ENCODE data around the gene DNAH8.

The DNAH8 gene

DNA sequence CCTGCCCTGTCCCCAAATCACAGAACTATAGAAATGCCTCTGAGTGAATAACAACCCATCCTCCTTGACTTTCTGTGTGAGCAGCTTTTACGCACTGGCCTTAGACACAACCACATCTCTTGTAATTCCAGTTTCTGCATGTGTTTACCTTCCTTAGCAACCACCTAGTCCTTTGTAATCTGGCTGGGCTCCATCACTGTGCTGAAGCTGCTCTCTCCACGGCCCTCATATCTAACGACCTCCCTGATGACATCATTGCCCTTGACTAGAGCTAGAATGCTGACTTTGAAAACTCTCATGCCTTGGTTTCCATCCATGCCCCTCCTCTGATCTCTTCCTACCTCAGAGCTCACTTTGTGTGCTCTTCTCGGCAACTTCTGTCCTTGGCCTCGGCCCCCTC is 303.0 kb downstream of the DNAH8 start:
- no peak for DNase-seq (ENCODE audit: low spot score)

GRCh38 chr6:39020136-39020535 is 305.0 kb downstream of the DNAH8 start:
- DNase-seq (ENCODE audit: low spot score), result no peak

DNA sequence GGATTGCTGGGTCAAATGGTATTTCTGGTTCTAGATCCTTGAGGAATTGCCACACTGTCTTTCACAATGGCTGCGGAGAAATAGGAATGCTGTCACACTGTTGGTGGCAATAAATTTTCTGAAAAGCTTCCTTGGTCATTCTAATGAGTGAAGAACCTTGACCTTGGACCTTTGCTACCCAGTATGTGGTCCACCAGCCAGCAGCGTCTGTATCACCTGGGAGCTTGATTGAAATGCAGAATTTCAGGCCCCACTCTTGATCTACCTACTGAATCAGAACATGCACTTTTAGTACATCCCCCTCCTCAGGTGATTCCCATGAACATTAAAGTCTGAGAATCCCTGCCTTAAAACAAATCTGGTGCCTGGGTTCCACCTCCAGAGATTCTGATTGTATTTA is 305.9 kb downstream of the DNAH8 start:
- DNase-seq (ENCODE audit: low spot score), result no peak

- no peak for DNase-seq (ENCODE audit: low spot score)
Measured at GRCh38 chr6:39021779-39022178, 306.7 kb downstream of the DNAH8 start.

DNA sequence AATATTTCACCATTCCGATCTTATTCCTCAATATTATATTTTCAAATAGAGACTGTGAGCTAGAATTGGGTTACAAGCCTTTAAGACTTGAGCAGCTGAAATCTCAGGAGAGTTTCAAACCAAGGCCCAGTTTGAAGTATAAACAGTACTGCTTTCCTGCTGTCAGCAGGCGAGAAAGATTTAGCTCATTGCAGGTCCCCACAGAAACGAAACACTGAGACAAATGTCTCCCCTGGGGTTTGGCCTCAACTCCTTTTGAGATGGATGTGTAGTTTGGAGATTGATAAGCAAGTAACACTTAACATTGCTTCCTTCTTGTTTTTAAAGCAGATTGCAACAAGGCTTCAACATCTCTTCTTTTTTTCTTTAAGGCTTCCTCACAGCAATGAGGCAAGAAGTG is 311.1 kb downstream of the DNAH8 start:
- no peak for DNase-seq (ENCODE audit: low spot score)

GRCh38 chr6:39029156-39030011 is 314.3 kb downstream of the DNAH8 start:
- DNase-seq (ENCODE audit: low spot score), result no peak

DNA sequence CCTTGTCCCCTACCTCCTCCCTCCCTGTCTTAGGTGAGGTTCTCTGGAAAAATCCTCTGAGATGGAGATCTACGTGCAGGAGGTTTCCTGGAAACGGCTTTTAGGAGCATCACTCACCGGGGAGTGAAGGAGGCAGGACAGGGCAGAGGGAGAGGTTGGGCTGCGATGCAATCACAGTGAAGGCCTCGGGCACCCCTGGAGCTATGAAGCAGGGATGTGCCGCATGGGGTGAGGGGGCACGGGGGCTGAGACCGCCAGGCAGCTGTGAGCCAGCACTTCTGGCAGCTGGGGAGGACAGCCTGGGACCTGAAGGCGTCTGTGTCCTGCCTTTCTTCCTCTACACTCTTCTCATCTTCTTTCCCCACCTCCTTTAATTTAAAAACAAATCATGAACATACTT is 320.6 kb downstream of the DNAH8 start:
- DNase-seq (ENCODE audit: low spot score), result no peak

GRCh38 chr6:39037082-39037508 is 322.0 kb downstream of the DNAH8 start:
- no peak for DNase-seq (ENCODE audit: low spot score)

DNA sequence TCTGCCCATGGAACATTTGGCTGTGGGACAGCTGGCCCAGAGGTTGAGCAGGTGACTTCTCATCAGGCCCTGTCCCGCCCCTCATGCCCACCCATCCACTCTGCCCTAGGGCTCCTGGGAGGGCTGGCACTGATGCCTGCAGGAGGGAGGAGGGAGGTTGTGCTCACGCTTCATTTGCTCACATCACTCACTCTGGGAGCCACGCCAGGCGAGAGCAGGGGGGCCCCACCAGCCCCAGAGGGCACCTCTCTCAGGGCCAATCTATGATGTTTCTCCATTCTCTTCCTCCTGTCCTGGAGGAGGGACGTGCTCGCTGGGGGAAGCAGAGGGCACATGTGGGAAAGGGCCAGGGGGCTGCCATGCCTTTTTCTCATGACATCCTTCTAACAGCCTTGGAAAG is 322.6 kb downstream of the DNAH8 start:
- no peak for DNase-seq (ENCODE audit: low spot score)

DNA sequence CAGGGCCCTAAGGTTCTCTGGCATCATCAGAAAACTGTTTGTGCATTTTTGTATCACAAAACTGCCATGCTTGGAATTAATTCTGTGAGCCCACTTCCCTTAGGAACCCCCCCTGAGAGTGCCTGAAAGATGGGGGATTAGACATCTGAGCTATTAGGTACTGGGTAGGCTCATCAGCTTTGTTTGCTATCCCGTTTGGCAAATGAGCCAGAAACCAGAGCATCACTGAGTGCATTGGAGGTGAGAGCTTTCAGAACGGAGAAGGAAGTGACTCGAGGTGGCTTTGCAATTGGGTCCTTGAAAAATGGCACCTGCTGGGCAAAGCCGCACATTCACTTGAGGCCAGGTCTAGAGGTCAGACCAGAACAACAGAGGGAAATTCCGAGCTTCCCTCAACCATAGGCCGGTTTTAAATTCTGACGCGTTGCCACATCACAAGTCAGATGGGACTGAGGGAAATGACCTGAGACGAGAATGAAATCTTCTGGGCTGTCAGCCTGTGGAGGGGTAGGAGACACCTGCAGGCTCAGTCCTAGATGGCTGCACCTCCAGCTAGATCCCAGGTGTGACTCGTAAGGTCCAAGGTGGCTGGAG is 325.1 kb downstream of the DNAH8 start:
- no peak for DNase-seq (ENCODE audit: low spot score)

DNA sequence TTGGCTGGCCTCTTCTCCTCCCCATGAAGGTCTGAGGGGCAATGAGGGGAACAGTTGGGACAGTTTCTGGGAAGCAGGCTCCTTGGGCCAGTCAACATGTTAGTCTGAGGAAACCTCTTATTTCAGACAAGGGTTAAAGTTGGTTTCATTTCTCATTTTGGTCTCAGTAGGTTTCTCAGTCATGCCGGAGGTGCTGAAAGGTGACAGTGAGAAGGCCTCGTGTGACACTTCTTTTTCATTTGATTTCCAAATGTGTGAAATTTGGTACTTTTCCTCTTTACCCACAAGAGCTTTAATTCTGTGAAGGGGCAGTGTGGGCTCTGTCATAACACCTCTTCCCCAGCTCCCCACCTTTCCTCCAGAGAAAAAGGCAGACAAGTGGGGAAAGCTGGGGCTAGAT is 326.0 kb downstream of the DNAH8 start:
- DNase-seq (ENCODE audit: low spot score), result no peak

DNA sequence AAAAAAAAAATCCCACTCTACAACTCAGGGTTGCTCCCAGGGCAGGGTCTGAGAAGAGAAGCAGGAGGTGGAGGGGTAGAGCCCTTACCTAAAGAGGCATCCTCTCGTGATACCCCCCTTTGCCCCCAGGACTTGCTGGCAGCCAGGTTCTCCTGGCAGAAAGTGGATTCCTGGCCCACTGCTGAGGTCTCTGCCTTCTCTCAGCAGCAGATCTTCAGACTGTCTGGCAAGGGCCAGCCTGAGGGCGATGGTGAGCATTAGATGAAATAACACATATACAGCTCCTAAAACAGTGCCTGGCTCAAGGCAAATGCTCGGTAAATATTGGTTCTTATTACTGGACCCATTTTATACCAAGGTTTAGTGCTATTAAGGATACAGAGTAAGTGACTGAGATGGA is 328.7 kb downstream of the DNAH8 start:
- no peak for DNase-seq (ENCODE audit: low spot score)

DNA sequence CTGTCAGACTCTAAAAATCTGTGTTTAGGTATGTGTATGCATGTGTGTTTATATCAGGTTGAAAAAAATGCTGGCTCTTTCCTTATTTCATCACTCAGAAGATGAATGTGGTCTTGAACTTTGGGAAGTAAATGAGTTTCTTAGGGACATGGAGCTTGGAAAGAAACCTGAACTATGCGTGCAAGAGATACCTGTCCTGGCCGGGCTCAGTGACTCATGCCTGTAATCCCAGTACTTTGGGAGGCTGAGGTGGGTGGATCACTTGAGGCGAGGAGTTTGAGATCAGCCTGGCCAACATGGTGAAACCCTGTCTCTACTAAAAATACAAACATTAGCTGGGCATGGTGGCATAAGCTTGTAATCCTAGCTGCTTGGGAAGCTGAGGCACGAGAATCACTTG is 329.1 kb downstream of the DNAH8 start:
- DNase-seq (ENCODE audit: low spot score), result no peak

GRCh38 chr6:39047434-39048327 is 332.6 kb downstream of the DNAH8 start:
- DNase-seq (ENCODE audit: low spot score), result no peak

- no peak for DNase-seq (ENCODE audit: low spot score)
Measured at GRCh38 chr6:39048481-39049399, 333.6 kb downstream of the DNAH8 start, which contains the start of gene GLP1R. TSS of gene GLP1R (plus strand) at chr6:39048781. CDS start at chr6:39048841, 60 bp downstream.

DNA sequence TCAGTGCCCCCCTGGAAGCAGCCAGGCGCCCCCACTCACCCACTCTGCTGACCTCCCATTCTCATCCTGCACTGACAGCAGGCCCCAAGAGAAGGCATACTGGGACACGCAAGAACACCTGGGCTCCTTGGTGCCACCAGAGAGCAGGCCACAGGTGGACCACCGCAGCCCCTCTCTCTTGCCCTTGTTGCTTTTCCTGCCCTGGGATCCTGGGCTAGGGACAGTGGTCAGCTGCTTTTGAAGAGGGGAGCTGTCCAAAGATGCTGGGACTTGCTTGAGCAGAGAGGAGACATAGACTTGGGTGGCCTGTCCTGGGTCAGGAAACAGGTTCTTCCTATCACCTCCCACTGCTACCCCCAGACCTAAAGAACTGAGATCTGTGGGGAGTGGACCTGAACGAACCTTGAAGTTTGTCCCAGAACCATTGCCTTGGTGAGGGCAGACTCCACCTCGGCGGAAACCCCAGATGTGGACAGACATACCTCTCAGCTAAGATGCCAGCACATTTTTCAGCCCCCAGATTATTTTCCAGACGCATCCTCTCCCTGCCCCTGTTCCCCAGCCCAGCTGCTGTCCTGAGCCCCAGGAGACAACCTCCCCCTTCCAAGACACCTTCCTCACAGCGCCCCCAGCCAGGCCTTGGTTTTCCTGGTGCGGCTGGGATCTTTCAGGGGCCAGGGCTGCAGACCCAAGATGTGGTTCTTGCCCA is 334.6 kb downstream of the DNAH8 start:
- DNase-seq (ENCODE audit: low spot score), result no peak

DNA sequence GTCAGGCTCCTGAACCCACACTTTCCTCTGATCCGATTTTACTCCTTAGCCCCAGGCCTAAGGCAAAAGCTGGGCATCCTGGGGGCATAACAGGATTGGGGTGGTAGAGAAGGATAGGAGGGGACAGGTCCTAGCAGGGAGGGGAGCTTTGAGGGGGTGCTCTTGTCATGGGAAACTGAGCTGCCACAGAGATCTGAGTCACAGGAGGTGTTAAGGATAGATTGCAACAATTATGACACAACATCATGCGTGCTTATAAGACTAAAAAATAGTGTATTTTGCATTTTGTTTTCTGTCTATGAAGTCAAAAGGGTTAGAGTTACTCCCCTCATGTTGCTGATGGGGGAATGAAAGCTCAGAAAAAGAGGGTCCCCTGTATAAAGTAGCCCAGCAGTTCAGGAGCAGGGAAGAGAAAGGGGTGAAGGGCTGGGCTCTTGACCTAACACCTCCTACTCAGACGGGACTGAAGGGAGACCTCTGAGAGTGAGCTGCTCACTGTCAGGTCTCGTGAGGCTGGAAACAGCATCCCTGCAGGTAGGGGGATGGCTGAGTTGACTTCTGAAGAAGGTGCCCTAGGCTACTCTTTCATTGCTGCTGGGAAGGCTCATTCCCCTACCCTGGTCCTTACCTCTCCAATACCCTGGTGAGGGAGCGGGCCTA is 335.5 kb downstream of the DNAH8 start:
- no peak for DNase-seq (ENCODE audit: low spot score)

GRCh38 chr6:39051399-39052122 is 336.4 kb downstream of the DNAH8 start:
- DNase-seq (ENCODE audit: low spot score), result no peak

GRCh38 chr6:39053016-39053624 is 338.0 kb downstream of the DNAH8 start:
- DNase-seq (ENCODE audit: low spot score), result no peak

Measured in Ammon's horn (tissue), 1 donor.